B cell (primary cell): Measurements from ENCODE around the gene POLR3B. TPM values are rescaled to one million over a fixed set of nuclear protein-coding genes. Genes with fewer than 3 reads are reported as not detected.

ENCODE experiments used
- ATAC-seq: fragments of 200-7000 bp; cut with Tn5 transposase; one replicate; pipeline ENCODE4 v1.10.0; 2021; ENCODE audit warnings: low read depth, mild to moderate bottlenecking, moderate number of reproducible peaks, moderate library complexity
- CTCF ChIA-PET: fragments of 350-600 bp; sonication (Branson Sonifier 250); formaldehyde crosslinking; loops from one replicate; lab custom pipeline; 2021; ENCODE audit warnings: antibody characterized with exemption, inconsistent platforms; lab: Charles Lee
- POLR2A ChIA-PET: fragments of 350-600 bp; sonication (Branson Sonifier 250); formaldehyde crosslinking; loops from one replicate; lab custom pipeline; 2021; ENCODE audit warnings: antibody characterized with exemption; lab: Charles Lee
- DNase-seq: peaks from one replicate; pipeline ENCODE4 v3.0.0; 2013
- H2AFZ ChIP-seq: 2 replicates; pipeline ENCODE4 v1.6.1; 2012; ENCODE audit warnings: mild to moderate bottlenecking, low read depth, low read length; ENCODE audit not compliant: insufficient read depth, poor library complexity, severe bottlenecking
- H3K27ac ChIP-seq, 2 donors: 1 replicate in 1 of 2; 2 replicates in 1 of 2; pipeline ENCODE4 v1.5.1; 2012 to 2013; ENCODE audit warnings: low read length in 2 of 2, mild to moderate bottlenecking in 2 of 2, moderate library complexity in 1 of 2
- H3K27me3 ChIP-seq, 4 experiments: fragments of 200-600 bp in 1 of 4; sonication (generic) in 1 of 4; replicated peaks in 1 of 4; 1 replicate in 2 of 4; 2 replicates in 2 of 4; pipeline versions ENCODE4 v1.6.1 to v1.7.0; 2013 to 2016; ENCODE audit warnings: low read length in 3 of 4, mild to moderate bottlenecking in 2 of 4, mixed read lengths in 1 of 4, moderate library complexity in 1 of 4; ENCODE audit not compliant: insufficient read depth in 4 of 4, control insufficient read depth in 3 of 4; ENCODE audit errors: control extremely low read depth in 1 of 4
- H3K36me3 ChIP-seq, 2 experiments: replicated peaks in 1 of 2; 1 replicate in 1 of 2; 2 replicates in 1 of 2; pipeline versions ENCODE4 v1.6.1 to v1.7.1; 2013; ENCODE audit warnings: low read length in 1 of 2; ENCODE audit not compliant: insufficient read depth in 2 of 2, control insufficient read depth in 1 of 2; ENCODE audit errors: control extremely low read depth in 1 of 2, extremely low read depth in 1 of 2
- H3K4me1 ChIP-seq, 2 donors: fragments of 200-600 bp in 1 of 2; sonication (generic) in 1 of 2; 1 replicate in 1 of 2; 2 replicates in 1 of 2; pipeline versions ENCODE4 v1.5.1 to v1.6.1; 2013 to 2017; ENCODE audit warnings: low read length in 2 of 2; ENCODE audit not compliant: control insufficient read depth in 2 of 2, insufficient read depth in 2 of 2
- H3K4me2 ChIP-seq: replicated peaks from 2 replicates; pipeline ENCODE3; 2012; ENCODE audit warnings: mild to moderate bottlenecking, low read depth, low read length; ENCODE audit not compliant: poor library complexity, severe bottlenecking
- H3K4me3 ChIP-seq, 5 experiments: fragments of 200-600 bp in 1 of 5; sonication (generic) in 1 of 5; 1 replicate in 3 of 5; 2 replicates in 2 of 5; pipeline versions ENCODE4 v1.5.1 to v1.7.0; 2011 to 2016; ENCODE audit warnings: low read length in 4 of 5, mild to moderate bottlenecking in 4 of 5, low read depth in 2 of 5, control low read depth in 1 of 5, moderate library complexity in 1 of 5; ENCODE audit not compliant: insufficient read depth in 1 of 5; ENCODE audit errors: control extremely low read depth in 1 of 5, extremely low read depth in 1 of 5
- H3K79me2 ChIP-seq: fragments of 200-600 bp; sonication (generic); one replicate; pipeline ENCODE4 v1.6.0; 2016; ENCODE audit warnings: low read length; ENCODE audit not compliant: control insufficient read depth, insufficient read depth
- H3K9ac ChIP-seq: fragments of 200-600 bp; sonication (generic); 2 replicates; pipeline ENCODE4 v1.6.1; 2017; ENCODE audit warnings: mild to moderate bottlenecking, low read length, moderate library complexity
- H3K9me3 ChIP-seq, 3 donors: one replicate each; pipeline versions ENCODE4 v1.6.1 to v1.7.1; 2013; ENCODE audit warnings: low read length in 2 of 3; ENCODE audit not compliant: control insufficient read depth in 2 of 3, insufficient read depth in 1 of 3; ENCODE audit errors: control extremely low read depth in 1 of 3
- H4K20me1 ChIP-seq: 2 replicates; pipeline ENCODE4 v1.6.0; 2012; ENCODE audit warnings: mild to moderate bottlenecking, low read length; ENCODE audit not compliant: insufficient read depth, control insufficient read depth, poor library complexity, severe bottlenecking
- H3K27ac Mint-ChIP-seq: one replicate; pipeline ENCODE4 v1.8.0; 2021; ENCODE audit warnings: mixed read lengths
- H3K27me3 Mint-ChIP-seq: one replicate; pipeline ENCODE4 v1.8.0; 2021; ENCODE audit warnings: mixed read lengths
- H3K4me1 Mint-ChIP-seq: one replicate; pipeline ENCODE4 v1.8.0; 2021; ENCODE audit warnings: mixed read lengths
- H3K4me3 Mint-ChIP-seq: one replicate; pipeline ENCODE4 v1.8.0; 2021; ENCODE audit warnings: mixed read lengths
- H3K9me3 Mint-ChIP-seq: one replicate; pipeline ENCODE4 v1.8.0; 2022; ENCODE audit warnings: mixed read lengths; ENCODE audit not compliant: insufficient read depth
- CTCF ChIP-seq: fragments of 200-600 bp; IDR thresholded peaks from one replicate; pipeline ENCODE4 v1.8.0; 2022; ENCODE audit warnings: antibody characterized with exemption, mild to moderate bottlenecking
- EZH2 ChIP-seq: IDR thresholded peaks from 2 replicates; pipeline ENCODE4 v1.6.1; 2012; ENCODE audit warnings: borderline replicate concordance, low read depth, mild to moderate bottlenecking, moderate library complexity, low read length; ENCODE audit not compliant: insufficient read depth, poor library complexity, severe bottlenecking
- WGBS: methylation state at CpG from one replicate; pipeline ENCODE4 v1.1.5; 2013; ENCODE audit warnings: missing lambda C conversion rate; ENCODE audit not compliant: insufficient coverage; 5-methylcytosine and 5-hydroxymethylcytosine counted together
- intact Hi-C: fragments of 100-400 bp; cut with micrococcal nuclease; formaldehyde crosslinking; loops from one replicate; pipeline ENCODE4 v1.10.0; 2022
- polyA plus RNA-seq: library from polyadenylated mRNA; depleted of rRNA; stranded (reverse); fragments of >200 nt; gene quantifications from 2 replicates; pipeline ENCODE4 v1.2.3, GENCODE V29; 2012
- total RNA-seq, 2 donors: library from RNA; stranded (reverse); fragments of 120-200 nt in 1 of 2; gene quantifications; 1 replicate in 1 of 2; 2 replicates in 1 of 2; pipeline versions ENCODE4 v1.2.3 to v1.2.4, GENCODE V29; 2013 to 2022

Gene POLR3B
- total and polyA plus RNA-seq, 2 donors (not counting 1 experiment from before 2014, with no cell fraction given), result 1.3 to 9.7 TPM

GRCh38 chr12:106459124-106459523 lies 101.6 kb downstream of the POLR3B start:
- ChIA-PET POLR2A (no interaction called here), CTCF (no interaction called here)
- H3K9me3 Mint-ChIP-seq, result no peaks in the 10 kb centered on the region
- H3K79me2 ChIP-seq, result no peaks in the 10 kb centered on the region
- H3K9ac ChIP-seq, result no peak overlapping the region
- DNase-seq (no peak), ATAC-seq (no peak)
- H3K4me1 ChIP-seq, result no peaks in the 10 kb centered on the region
- no peak overlapping the region for H3K4me3 Mint-ChIP-seq
- no peaks in the 10 kb centered on the region for H3K27me3 ChIP-seq
- H3K27ac Mint-ChIP-seq, result no peak overlapping the region
- H3K27me3 Mint-ChIP-seq, result no peaks in the 10 kb centered on the region
- intact Hi-C loops, result no loop called here
- H3K4me3 ChIP-seq, result no peak overlapping the region
- H4K20me1 ChIP-seq, result no peaks in the 10 kb centered on the region
- no peak overlapping the region for H3K4me2 ChIP-seq
- peaks cover 13% of the 10 kb centered on the region in 2 experiments for H3K36me3 ChIP-seq
- H3K4me1 Mint-ChIP-seq, result peaks cover 5% of the 10 kb centered on the region
- no peak overlapping the region for H3K27ac ChIP-seq
- H3K9me3 ChIP-seq, result no peaks in the 10 kb centered on the region
- TF ChIP-seq CTCF (no peak), EZH2 (no peak)
- WGBS, result 95% methylated on average over 4 of the region's 6 CpGs
- no peak overlapping the region for H2AFZ ChIP-seq

- Mint-ChIP-seq H3K9me3 (no peaks in the 10 kb centered on the region), H3K4me1 (peaks cover 5% of the 10 kb centered on the region), H3K4me3 (no peak overlapping the region), H3K27me3 (no peaks in the 10 kb centered on the region), H3K27ac (no peak overlapping the region)
- no peaks in the 10 kb centered on the region for H3K9me3 ChIP-seq
- no peak overlapping the region for H3K4me2 ChIP-seq
- no peaks in the 10 kb centered on the region for H4K20me1 ChIP-seq
- ChIA-PET CTCF (no interaction called here), POLR2A (no interaction called here)
- H3K27ac ChIP-seq, result no peak overlapping the region
- peaks cover 13% of the 10 kb centered on the region in 2 experiments for H3K36me3 ChIP-seq
- intact Hi-C loops, result no loop called here
- no peak for DNase-seq
- ATAC-seq, result no peak
- no peaks in the 10 kb centered on the region for H3K27me3 ChIP-seq
- TF ChIP-seq CTCF, result no peak
- TF ChIP-seq EZH2, result no peak
- H2AFZ ChIP-seq, result no peak overlapping the region
- no CpG with 5 or more reads among the region's 1 CpG for WGBS
- no peak overlapping the region for H3K4me3 ChIP-seq
- H3K79me2 ChIP-seq, result no peaks in the 10 kb centered on the region
- no peak overlapping the region for H3K9ac ChIP-seq
- no peaks in the 10 kb centered on the region for H3K4me1 ChIP-seq
Observed at GRCh38 chr12:106459534-106459933, 102.0 kb downstream of the POLR3B start.
